SK-N-SH treated with all-trans-retinoic acid at 6 μM for 48 hours (cell line): Measurements from ENCODE around the gene ANO10.

ENCODE experiments used
- ARNTL ChIP-seq: fragments of 450-650 bp; formaldehyde crosslinking; IDR thresholded peaks from 2 replicates; pipeline ENCODE4 v1.5.0; 2020; ENCODE audit warnings: low read depth, mild to moderate bottlenecking, moderate library complexity, borderline replicate concordance
- BACH2 ChIP-seq: fragments of 250-450 bp; sonication (Bioruptor Pico); IDR thresholded peaks from 2 replicates; pipeline ENCODE4 v1.9.0; 2021; ENCODE audit warnings: mild to moderate bottlenecking, borderline replicate concordance
- PPARA ChIP-seq: fragments of 250-450 bp; sonication (Bioruptor Pico); IDR thresholded peaks from 2 replicates; pipeline ENCODE4 v1.5.0; 2020; ENCODE audit warnings: mild to moderate bottlenecking, borderline replicate concordance
- ZC3H10 ChIP-seq: fragments of 250-450 bp; sonication (Bioruptor Pico); IDR thresholded peaks from 2 replicates; pipeline ENCODE4 v1.5.1; 2021; ENCODE audit warnings: mild to moderate bottlenecking, moderate library complexity
- TF ChIP-seq, protein P1 (sequence below): fragments of 250-450 bp; sonication (Bioruptor Pico); IDR thresholded peaks from 2 replicates; pipeline ENCODE4 v1.5.1; 2020; ENCODE audit warnings: low read depth, mild to moderate bottlenecking, moderate library complexity
- TF ChIP-seq, protein P2 (sequence below): fragments of 250-450 bp; sonication (Bioruptor Pico); IDR thresholded peaks from 2 replicates; pipeline ENCODE4 v1.8.0; 2020; ENCODE audit warnings: mild to moderate bottlenecking, moderate library complexity, borderline replicate concordance

DNA sequence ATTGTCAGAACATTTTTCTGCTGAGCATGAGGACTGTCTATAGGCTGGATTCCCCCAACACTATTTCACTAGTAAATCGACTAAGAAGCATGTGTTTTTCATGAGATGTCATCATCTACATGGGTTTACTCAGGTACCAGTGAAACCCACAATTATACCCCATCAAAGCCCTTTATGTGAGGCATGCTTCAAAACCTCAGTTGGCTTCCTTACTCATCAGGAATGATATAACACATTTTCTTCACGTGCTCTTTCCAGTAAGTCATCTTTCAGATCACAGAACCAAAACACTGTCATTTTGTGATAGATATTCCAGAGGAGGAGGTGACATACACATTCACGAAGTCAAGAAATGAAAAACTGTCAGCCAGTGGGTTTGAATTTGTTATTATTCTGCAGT is 116.5 kb downstream of the ANO10 start:
- TF ChIP-seq, protein P1, sequence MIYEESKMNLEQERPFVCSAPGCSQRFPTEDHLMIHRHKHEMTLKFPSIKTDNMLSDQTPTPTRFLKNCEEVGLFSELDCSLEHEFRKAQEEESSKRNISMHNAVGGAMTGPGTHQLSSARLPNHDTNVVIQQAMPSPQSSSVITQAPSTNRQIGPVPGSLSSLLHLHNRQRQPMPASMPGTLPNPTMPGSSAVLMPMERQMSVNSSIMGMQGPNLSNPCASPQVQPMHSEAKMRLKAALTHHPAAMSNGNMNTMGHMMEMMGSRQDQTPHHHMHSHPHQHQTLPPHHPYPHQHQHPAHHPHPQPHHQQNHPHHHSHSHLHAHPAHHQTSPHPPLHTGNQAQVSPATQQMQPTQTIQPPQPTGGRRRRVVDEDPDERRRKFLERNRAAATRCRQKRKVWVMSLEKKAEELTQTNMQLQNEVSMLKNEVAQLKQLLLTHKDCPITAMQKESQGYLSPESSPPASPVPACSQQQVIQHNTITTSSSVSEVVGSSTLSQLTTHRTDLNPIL (CRISPR knock-in tag) = no peak
- no peak for TF ChIP-seq ARNTL (CRISPR knock-in tag)
- no peak for TF ChIP-seq PPARA (CRISPR knock-in tag)
- TF ChIP-seq BACH2 (CRISPR knock-in tag) = no peak
- TF ChIP-seq, protein P2, sequence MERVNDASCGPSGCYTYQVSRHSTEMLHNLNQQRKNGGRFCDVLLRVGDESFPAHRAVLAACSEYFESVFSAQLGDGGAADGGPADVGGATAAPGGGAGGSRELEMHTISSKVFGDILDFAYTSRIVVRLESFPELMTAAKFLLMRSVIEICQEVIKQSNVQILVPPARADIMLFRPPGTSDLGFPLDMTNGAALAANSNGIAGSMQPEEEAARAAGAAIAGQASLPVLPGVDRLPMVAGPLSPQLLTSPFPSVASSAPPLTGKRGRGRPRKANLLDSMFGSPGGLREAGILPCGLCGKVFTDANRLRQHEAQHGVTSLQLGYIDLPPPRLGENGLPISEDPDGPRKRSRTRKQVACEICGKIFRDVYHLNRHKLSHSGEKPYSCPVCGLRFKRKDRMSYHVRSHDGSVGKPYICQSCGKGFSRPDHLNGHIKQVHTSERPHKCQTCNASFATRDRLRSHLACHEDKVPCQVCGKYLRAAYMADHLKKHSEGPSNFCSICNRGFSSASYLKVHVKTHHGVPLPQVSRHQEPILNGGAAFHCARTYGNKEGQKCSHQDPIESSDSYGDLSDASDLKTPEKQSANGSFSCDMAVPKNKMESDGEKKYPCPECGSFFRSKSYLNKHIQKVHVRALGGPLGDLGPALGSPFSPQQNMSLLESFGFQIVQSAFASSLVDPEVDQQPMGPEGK (CRISPR knock-in tag) = no peak
- no peak for TF ChIP-seq ZC3H10 (CRISPR knock-in tag)
